Ishikawa (cell line): Measurements from ENCODE around the gene TM4SF18.

ENCODE experiments used
- RAD21 ChIP-seq: IDR thresholded peaks from 2 replicates; pipeline ENCODE4 v1.6.1; 2012; ENCODE audit warnings: low read depth
- YY1 ChIP-seq: IDR thresholded peaks from 2 replicates; pipeline ENCODE4 v1.6.1; 2012; ENCODE audit warnings: low read depth
- ZBTB7A ChIP-seq: IDR thresholded peaks from 2 replicates; pipeline ENCODE4 v1.6.1; 2012; ENCODE audit warnings: low read depth
- TF ChIP-seq, protein P1 (sequence below): IDR thresholded peaks from 2 replicates; pipeline ENCODE4 v1.6.1; 2012

DNA sequence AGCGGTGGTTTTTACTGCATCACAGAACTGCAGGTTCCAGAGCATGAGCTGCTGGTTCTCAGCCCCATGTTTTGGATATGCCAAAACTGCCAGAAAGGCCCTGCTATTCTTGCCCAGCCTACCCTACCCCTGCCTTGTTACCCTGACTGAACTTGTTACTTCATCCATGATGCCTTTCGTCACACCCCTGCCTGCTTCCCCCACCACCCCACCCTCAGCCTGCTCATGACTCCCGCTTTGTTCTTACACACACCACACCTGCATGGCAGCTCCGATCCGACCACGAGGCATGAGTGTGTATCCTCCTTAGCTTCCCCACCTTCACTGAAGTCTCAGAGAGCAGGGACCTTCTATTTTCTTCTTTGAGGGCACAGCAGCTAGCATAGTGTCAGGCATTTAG, 49.1 kb upstream of the TM4SF18 start:
- TF ChIP-seq YY1 = no peak
- no peak for TF ChIP-seq RAD21
- no peak for TF ChIP-seq ZBTB7A
- TF ChIP-seq, protein P1, sequence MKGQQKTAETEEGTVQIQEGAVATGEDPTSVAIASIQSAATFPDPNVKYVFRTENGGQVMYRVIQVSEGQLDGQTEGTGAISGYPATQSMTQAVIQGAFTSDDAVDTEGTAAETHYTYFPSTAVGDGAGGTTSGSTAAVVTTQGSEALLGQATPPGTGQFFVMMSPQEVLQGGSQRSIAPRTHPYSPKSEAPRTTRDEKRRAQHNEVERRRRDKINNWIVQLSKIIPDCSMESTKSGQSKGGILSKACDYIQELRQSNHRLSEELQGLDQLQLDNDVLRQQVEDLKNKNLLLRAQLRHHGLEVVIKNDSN = no peak
